GM21619 (cell line): ENCODE data around the gene CSMD2.
"Not testable (repeated sequence)": the region's sequence is repeated elsewhere in the genome, so short reads cannot be mapped to it uniquely, and the experiment has no call there.

Source experiments
- ATAC-seq: cut with Tn5 transposase; IDR thresholded peaks from one replicate; pipeline ENCODE4 v1.9.1; 2021; ENCODE audit not compliant: unreplicated experiment

The CSMD2 gene

DNA sequence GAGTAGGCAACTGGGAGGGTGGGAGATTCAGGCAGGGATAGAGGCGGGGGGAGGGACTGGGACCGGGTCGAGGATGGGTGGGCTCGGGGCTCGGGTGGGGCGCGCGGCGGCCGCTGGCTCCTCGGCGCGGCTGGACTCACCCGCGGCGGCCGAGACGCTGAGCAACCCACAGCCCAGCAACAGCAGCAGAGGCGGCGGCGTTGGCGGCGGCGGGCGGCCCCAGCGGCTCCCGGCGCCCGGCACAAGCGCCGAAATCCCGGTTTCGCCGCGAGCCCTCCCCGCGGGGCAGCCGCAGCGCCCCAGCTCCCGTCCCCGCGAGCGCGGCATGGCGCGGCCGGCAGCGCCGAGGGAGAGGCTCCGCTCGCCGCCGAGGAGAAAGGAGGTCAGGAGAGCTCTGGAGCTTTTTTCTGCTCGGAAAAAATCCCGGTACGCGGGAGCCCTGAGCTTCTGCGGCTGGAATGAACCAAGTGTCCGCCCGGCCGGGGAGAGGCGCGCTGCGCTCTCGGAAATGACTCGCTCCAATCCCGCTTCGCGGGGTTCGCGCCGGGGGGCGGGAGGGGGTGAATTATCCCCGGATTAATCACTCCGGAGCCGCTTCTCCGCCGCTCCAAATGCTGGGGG, at the start of gene CSMD2:
TSS of gene CSMD2 (minus strand) at position 460 of the 621 bp plus-strand sequence. CDS start at position 327, 133 bp downstream.
- ATAC-seq, result no peak

DNA sequence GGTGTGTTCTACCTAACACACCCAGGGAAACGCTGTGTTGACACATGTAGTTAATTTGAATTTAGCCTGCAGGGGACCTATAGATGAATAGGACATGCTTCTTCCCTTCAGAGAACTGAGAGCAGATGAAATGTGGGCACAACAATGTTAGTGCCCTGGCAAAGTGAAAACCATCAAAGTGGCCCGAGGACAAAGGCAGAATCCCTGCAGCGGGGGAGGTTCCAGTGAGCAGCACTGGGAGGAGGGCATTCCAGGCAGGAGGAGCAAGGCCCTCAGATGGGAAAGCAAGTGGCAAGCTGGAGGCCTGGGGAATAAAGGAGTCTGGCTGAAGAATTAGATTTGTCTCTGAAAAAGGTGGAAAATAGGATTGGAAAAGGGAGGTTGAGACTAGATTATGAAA, 48.9 kb upstream of the CSMD2 start:
- no peak for ATAC-seq

DNA sequence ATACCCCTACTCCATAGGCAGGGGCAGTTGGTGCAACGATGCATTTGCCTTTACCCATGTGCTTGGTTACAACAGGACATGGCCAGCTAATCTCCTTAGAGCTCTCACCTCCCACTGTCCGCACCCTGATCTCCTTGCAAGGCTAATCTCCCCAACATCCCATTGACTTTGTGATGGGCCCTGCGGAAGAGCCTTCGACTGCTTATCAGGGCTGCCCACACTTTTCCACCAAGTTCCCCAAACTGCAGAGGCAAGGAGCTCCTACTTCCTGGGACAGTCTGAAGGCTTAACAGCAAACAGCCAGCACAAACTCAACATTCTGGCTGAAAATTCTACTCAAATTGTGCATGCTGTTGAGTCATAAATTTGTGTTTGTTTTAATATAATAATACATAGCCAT, 47.6 kb upstream of the CSMD2 start:
- no peak for ATAC-seq

DNA sequence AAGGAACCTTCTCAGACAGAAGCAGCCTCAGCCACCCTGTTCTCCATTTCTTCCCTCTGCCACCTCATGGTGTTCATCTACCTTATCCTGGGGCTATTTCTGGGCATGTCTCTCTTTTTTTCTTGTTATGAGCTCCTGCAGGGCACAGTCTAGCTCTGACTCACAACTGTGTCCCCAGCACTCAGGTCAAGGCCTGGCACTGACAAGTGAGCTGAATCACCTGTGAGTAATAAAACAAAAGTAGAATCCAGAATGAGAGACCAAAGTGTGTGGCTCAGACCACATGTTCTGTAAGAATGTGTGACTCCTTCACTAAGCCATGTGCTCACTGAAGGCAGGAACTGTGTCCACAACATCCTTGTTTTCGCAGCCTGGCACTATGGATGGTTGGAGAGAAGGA, 34.9 kb upstream of the CSMD2 start:
- no peak for ATAC-seq

DNA sequence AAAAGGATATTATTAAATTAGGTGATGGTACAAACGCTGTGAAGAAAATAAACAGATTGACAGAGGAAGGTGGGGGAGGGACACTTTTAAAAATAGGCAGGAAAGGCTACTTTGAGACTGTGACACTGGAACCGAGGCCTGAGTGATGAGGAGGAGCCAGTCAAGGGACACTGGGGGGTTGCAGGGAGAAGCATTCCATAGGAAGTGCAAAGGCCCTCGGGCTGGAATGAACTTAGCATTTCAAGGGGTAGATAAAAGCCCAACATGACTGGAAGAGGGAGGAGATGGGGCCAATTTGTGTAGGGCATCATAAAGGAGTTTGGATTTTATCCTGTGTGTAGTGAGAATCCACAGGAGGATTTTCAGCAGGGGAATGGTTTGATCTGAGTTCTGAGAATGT, 27.6 kb upstream of the CSMD2 start:
- ATAC-seq, result no peak

DNA sequence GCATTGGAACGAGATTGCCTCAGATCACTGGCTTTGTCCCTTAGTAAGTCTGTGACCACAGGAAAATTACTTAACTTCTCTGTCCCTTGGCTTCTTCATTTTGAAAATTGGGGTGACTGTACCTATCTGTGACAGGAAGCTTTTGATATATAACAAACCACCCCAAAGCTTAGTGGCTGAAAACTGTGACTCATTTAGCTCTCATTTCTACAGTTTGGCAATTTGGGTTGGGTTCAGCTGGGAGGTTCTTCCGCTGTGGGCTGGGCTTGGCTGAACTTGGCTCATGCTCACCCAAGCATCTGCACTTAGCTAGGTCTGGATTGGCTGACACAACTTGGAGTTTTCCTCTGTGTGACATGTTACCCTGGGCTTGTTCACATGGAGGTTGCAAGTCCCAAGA, 25.7 kb upstream of the CSMD2 start:
- no peak for ATAC-seq

DNA sequence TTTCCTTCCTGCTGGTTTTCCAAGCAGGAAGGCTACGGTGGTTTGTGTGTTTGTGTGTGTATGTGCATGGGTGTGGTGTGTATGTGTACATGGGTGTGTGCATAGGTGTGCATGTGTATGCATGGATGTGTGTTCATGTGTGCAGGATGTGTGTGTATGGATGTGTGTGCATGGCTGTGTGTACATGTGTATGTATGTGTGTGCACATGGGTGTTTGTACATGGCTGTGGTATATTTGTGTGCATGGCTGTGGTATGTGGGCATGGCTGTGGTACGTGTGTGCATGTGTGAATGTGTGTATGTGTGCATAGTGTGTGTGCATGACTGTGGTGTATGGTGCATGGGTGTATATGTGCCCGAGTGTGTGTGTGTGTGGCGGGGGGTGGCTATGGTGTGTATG, 24.0 kb upstream of the CSMD2 start:
- ATAC-seq, result no peak

DNA sequence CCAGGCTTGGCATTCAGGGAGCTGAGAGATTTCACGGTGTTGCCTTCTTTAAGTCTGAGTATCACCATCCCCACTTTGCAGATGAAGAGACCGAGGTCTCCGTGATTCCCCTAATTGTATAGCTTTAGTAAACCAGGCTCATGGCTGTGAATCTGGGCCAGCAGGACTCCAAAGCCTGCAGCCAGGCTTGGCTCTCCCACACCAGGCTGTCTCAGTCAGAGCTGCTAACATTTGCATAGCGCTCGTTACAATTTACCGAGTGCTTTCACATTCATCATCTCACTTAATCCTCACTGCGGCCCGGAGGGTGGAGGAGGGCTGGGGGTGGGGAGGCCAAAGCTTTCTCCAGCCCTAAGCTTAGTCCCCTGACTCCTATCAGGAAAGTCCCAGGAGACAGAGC, 23.4 kb upstream of the CSMD2 start:
- no peak for ATAC-seq

DNA sequence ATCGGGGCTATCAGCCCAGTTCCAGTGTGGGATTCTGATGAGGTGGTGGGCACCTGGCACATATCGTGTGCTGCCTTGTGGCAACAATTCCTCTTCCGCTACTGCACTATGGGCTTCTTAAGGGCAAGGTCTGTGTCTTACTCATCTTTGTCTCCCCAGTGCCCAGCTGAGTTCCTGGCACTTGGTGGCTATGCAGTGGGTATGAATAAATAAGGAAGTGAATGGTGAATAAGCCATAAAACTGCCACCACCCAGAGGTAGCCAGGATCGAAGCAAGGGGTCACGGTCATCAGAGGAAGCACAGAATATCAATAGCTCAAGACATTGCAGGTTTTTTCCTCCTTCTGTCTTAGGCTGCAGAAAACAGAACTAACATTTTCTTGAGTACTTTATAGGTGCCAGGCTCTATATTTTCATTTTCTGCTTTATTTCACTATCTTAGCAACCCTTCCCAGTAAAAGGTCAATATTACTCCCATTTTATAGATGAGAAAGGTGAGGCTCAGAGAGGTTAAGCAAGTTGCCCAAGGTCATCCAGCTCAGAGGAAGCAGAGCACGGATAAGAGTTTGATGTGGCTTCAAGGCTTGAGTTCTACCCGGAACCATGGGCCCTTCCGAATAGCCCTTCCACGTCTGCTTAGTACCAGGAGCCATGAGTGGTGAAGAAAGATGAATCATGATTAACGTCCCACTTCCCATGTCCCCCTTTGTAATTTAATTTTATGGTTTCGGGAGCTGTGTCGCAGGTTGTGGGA, 21.9 kb upstream of the CSMD2 start:
- ATAC-seq, result no peak

DNA sequence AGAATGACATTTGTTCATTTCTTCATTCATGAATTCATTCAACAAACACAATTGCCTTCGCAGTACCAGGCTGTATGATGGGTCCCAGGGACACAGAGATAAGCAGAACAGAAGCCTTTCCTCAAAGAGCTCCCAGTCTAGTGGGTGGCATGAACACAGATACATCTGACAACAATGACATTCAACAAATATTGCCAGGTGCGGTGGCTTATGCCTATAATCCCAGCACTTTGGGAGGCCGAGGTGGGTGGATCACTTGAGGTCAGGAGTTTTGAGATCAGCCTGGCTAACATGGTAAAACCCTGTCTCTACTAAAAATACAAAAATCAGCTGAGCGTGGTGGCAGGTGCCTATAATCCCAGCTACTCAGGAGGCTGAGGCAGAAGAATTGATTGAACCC, 18.4 kb upstream of the CSMD2 start:
- not testable (repeated sequence) for ATAC-seq

DNA sequence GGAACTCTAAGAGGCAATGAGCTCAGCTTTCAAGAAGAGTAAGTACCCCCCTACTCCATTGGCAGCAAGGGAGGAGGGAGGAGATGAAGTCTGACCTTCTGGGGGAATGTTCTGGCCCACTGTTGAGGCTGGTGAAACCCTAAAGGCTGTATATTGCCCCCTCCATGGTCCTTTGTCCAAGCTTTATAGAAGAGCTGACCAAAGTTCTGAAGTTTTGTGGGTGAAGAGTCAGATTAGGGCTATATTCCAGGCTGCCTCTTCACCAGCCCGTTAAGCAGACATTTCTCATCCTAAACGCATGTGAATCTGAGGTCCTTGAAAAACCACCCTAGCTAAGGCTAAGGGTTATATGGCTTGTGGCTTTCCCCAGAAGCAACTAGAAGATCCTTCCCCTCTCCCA, 13.0 kb upstream of the CSMD2 start:
- no peak for ATAC-seq

DNA sequence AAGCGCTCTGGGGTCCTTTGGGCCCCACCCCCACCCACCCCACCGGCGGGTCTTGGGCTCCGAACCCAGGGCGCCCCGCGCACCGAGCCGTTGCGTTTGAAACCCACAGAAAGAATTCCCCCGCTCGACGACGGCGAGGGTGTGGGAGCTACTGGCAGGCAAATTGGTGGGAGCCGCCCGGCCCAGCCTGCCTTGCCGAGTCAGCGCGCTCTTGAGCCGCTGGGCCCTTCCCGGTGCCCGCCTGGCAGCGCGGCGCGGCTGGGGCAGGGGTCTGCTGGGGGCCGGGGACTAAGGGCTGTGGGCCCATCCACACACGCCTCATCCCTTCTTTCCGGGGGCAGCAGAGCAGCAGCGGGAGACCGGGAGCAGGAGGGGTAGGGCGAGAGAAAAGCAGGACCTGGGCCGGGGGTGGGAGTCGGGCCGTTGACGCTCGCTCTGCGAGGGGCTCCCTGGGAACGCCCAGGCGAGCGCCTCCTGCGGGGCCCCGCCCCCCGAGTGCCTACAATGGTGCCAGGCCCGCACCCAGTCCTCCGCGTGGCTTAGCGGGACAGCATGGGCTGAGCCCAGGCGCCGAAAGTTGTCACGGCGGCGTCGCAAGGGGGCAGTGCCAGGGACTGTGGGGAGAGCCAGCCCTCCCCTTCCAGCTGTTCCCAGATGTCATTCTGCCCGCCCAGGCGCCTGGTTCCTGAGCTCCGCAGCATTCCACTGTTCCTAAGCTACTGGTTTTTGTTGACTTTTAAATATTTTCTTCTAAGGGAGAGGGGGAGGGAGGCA, 12.0 kb upstream of the CSMD2 start, which contains the start of gene C1orf94:
TSS of gene C1orf94 (plus strand) at position 78 of the 774 bp plus-strand sequence. CDS start 883 bp downstream, outside the sequence.
- no peak for ATAC-seq

DNA sequence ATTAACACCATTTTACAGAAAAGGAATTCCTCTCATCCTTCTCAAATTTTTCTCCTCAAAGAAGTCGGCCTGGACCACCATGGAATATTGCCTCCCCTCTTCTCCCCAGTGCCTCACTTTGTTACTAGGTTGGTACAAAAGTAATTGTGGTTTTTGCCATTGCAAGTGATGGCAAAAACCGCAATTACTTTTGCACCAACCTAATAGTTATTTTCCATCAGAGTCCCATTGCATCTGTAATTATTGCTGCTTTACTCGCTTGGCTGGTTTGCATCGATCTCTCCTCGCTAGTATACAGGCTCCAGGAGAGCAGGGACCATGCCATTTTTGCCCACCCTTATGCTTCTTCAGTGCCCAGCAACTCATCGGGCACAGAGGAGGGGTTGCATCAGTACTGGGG, 10.7 kb upstream of the CSMD2 start:
- ATAC-seq, result no peak

DNA sequence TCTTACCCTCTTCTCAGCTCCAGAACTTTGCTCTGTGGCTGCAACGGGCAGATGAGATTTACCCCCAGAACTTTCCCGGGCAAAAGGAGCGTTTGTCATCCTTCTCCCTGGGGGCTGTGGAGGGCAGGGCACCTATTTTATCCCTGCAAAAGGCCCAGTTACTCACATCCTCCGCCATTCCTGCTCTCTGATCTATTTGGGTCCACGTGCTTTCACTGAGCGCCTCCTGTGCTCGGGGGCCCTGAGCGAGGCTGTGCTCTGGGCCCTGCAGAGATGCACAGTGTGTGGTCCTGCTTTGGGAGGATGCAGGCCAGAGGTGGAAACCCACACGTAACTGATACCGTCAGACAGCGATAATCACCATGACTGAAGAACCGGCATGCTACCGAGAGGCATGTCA, 2.4 kb upstream of the CSMD2 start:
- ATAC-seq, result no peak

DNA sequence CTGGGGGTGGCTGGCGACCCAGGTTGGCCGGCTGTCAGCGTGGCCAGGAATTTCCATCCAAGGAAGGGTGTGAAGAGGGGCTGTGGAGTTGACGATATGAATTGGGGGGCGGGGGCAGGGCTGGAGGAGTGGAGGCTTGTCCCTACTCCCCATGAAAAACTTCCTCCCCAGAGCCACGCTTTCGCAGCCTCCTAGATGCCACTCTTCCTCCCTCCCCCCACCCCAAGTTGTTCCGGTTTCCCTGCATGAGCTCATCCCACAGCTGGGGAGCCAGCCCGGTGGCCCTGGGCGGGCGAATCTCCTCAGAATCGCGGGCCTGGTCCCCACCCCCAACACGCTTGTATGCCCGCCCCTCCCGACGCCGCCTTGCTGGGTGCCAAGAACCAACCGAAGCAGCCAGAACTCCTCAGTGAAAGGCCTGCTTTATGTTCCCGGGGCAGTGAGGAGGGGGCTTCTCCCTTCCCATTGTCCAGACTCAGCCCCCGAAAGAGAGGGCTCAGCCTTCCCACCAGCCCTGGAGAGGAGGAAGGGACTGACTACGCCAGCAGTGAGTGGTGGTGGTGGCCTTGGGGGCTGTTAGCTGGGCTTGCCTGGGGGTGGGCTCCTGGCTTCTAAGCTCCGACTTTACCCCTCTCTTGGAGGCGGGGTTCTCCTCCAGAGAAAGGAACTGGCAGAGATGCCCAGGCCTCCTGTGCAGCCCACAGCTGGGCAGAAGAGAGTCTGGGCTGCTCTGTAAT, 1.8 kb upstream of the CSMD2 start:
- ATAC-seq, result no peak

DNA sequence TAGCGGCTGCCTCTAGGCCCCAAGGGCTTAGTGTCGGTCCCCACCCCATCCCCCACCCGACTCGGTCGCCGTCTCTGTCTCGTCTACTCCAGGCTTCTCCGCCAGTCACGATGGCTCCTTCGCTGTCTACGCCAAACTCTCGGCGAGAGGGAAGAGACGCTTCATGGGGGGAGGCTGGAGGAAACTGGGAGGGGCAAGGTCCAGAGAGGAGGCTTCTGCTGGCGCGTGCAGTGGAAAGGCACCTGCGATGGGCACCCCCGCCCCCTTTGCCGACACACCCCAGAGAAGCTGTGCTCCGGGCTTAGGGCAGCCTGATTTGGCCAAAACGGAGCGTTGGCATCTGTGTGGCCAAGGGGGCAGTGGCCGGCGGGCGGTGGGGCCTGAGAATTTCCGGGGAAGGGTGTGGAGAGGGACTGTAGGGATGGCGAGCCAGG, 1.2 kb upstream of the CSMD2 start:
- ATAC-seq, result no peak

DNA sequence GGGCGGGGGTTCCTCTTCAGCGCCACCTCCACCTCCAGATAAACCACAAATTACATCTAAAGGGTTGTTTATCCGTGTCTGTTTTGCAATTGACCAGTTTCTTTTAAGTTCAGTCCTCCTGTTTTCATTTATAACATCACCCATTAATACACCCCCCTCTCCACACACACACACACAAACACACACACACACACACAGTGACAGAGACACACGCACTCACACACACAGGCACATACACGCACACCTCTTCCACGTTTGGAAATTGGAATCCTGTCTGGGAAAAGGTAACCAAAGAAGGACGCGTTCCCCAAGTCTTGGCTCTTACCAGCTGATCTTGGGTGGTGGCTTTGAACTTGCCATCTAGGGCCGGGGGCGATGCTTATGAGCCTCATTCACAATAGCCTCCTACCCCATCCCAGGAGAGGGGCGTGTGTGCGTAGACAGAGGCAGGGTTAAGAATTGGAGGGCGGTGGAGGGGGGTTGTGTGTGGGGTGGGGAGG, 442 bp upstream of the CSMD2 start:
- no peak for ATAC-seq

DNA sequence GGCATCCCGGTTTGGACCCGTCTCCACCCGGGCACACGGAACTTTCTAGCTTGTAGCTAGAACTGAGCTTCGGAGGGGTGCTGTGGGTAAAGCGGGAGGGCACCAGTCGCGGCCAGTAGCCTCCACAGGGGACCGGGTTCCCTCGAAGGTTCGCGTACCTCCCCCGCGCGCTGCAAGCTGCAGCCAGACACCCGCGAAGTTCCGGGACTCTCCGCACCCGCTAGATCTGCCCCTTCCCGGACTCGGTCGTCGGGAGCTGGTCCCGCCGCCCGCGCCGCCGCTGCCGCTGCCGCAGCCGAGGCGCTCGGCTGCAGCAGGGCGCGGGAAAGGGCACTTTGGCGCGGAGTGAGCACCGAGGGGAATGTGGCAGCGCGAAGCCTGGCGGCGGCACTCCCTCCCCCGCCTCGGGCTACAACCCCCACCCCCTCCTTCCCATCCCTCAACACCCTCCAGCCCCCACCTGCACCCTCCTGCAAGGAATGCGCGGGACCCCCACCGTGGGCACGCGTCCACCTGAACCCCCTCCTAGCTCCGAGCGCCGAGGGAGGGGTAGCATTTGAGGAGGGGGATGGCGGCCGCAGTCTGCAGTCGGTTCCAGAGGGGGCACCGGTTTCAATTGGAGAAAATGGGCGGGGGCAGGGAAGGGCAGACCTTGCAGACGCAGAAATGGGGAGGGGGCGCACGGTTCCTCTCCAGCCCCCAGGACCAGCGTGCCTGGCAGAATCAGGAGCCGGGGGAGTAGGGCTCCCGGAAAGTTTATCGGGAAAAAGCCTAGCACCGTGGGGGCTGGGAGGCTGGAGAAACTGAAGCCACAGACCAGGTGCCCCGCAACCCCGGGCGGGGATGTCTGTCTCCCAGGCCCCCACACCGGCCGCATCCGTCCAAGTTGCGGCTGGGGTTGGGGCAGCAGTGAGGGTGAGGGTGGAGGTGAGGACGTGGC, 968 bp downstream of the CSMD2 start:
- ATAC-seq, result no peak

DNA sequence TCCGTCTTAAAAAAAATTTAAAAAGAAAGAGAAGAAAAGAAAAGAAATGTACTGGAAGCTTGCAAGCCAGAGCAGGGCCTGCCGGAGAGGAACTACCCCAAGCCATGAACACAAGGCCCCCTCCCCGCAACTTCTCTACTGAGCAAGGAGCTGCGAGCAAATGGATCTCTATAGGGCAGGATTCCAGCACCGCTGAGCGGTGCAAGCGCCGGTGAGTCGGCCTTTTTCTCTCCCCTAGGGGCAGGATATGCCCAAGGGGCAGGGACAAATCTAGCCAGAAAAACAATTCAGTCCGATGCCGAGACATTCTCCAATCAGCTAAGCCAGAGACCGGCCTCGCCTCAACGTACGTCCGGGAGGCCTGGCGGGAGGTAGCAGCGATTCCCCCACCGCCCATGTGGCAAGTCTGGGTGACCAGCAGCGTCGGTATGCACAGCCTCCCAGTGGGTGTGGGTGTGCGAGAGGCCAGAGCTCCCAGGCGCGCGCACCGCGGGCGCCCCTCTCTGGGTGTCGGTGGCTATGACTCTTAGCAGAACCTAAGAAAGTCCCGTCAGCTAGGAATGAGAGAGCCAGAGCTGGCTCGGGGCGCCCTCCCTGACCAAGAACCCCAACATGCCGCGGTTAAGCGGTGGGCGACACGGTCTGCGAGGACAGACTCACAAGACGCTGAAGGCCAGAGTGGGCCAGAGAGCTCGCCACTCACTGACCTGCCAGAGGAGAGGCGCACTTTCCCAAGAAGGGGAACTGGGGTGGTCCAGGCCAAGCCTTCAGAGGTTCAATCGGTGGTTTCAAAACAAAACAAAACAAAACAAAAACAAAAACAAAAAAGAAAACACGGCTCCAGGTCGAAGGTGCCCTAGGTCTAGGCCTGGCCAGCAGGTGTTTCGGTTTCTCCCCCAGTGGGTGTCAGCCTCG, 1.9 kb downstream of the CSMD2 start:
- ATAC-seq, result peak; percentile 75
